ENCODE measurements around the gene RAD51B.
"Not testable (repeated sequence)": the region's sequence is repeated elsewhere in the genome, so short reads cannot be mapped to it uniquely, and the experiment has no call there.

The RAD51B gene

GRCh38 chr14:68749487-68750475 is 930.2 kb downstream of the RAD51B start:
- DNase-seq (ENCODE audit: low spot score) = no peak

- no peak for DNase-seq (ENCODE audit: low spot score)
Measured at GRCh38 chr14:68752271-68753006, 932.9 kb downstream of the RAD51B start.

GRCh38 chr14:68753690-68754089 is 934.1 kb downstream of the RAD51B start:
- DNase-seq (ENCODE audit: low spot score) = no peak

GRCh38 chr14:68755016-68755353 is 935.4 kb downstream of the RAD51B start:
- DNase-seq (ENCODE audit: low spot score) = no peak

- no peak for DNase-seq (ENCODE audit: low spot score)
Measured at GRCh38 chr14:68756000-68756481, 936.5 kb downstream of the RAD51B start.

- no peak for DNase-seq (ENCODE audit: low spot score)
Measured at GRCh38 chr14:68756734-68757133, 937.2 kb downstream of the RAD51B start.

- DNase-seq (ENCODE audit: low spot score) = peak; percentile 22
Measured at GRCh38 chr14:68757618-68758081, 938.1 kb downstream of the RAD51B start.

GRCh38 chr14:68758301-68758700 is 938.7 kb downstream of the RAD51B start:
- no peak for DNase-seq (ENCODE audit: low spot score)

- DNase-seq (ENCODE audit: low spot score) = no peak
Measured at GRCh38 chr14:68759017-68759560, 939.5 kb downstream of the RAD51B start.

GRCh38 chr14:68759937-68760336 is 940.4 kb downstream of the RAD51B start:
- no peak for DNase-seq (ENCODE audit: low spot score)

GRCh38 chr14:68760761-68761160 is 941.2 kb downstream of the RAD51B start:
- no peak for DNase-seq (ENCODE audit: low spot score)

- no peak for DNase-seq (ENCODE audit: low spot score)
Measured at GRCh38 chr14:68761391-68761790, 941.8 kb downstream of the RAD51B start.

GRCh38 chr14:68762953-68763764 is 943.6 kb downstream of the RAD51B start:
- DNase-seq (ENCODE audit: low spot score) = peak; percentile 72

- not testable (repeated sequence) for DNase-seq (ENCODE audit: low spot score)
Measured at GRCh38 chr14:68763843-68764242, 944.3 kb downstream of the RAD51B start.

- no peak for DNase-seq (ENCODE audit: low spot score)
Measured at GRCh38 chr14:68766299-68767247, 947.0 kb downstream of the RAD51B start.

GRCh38 chr14:68767248-68767645 is 947.7 kb downstream of the RAD51B start:
- DNase-seq (ENCODE audit: low spot score) = no peak

- DNase-seq (ENCODE audit: low spot score) = no peak
Measured at GRCh38 chr14:68768316-68768715, 948.7 kb downstream of the RAD51B start.

- no peak for DNase-seq (ENCODE audit: low spot score)
Measured at GRCh38 chr14:68770051-68770450, 950.5 kb downstream of the RAD51B start.

GRCh38 chr14:68770553-68771286 is 951.1 kb downstream of the RAD51B start:
- DNase-seq (ENCODE audit: low spot score) = no peak

GRCh38 chr14:68771631-68772030 is 952.1 kb downstream of the RAD51B start:
- no peak for DNase-seq (ENCODE audit: low spot score)

Data from hepatic stellate cell (primary cell).